ENCODE measurements around the gene CD24.

Gene CD24

GRCh38 chr6:106964954-106965353 is 9.6 kb downstream of the CD24 start:
- H3K4me2 ChIP-seq (ENCODE audit: low read depth, low read length, poor library complexity, severe bottlenecking), result no peak overlapping the region
- no peaks in the 10 kb centered on the region for H4K20me1 ChIP-seq (ENCODE audit: low read depth, low read length)
- TF ChIP-seq EZH2phosphoT487 (conservative IDR thresholded peaks at IDR 0.05; ENCODE audit: low read length) (no peak), CTCF (IDR thresholded peaks at IDR 0.05; ENCODE audit: insufficient read depth, low read length, poor library complexity, severe bottlenecking) (no peak)
- no peaks in the 10 kb centered on the region for H3K9me3 ChIP-seq (ENCODE audit: insufficient read depth, low read length)
- H3K79me2 ChIP-seq (ENCODE audit: insufficient read depth, low read length), result no peaks in the 10 kb centered on the region
- H3K36me3 ChIP-seq (ENCODE audit: low read length), result peaks cover 4% of the 10 kb centered on the region
- H2AFZ ChIP-seq (ENCODE audit: low read depth, low read length, severe bottlenecking), result no peak overlapping the region
- H3K9ac ChIP-seq (ENCODE audit: low read length), result no peak overlapping the region
- no peak overlapping the region for H3K4me3 ChIP-seq (ENCODE audit: insufficient read depth, low read length, poor library complexity, severe bottlenecking)
- no peaks in the 10 kb centered on the region for H3K9me2 ChIP-seq (replicated peaks; ENCODE audit: insufficient read depth, low read length)
- H3F3A ChIP-seq (ENCODE audit: insufficient read depth), result peaks cover 13% of the 10 kb centered on the region
- H3K27me3 ChIP-seq (ENCODE audit: low read length), result no peaks in the 10 kb centered on the region
- H3K27ac ChIP-seq (ENCODE audit: low read depth, low read length), result no peak overlapping the region

GRCh38 chr6:106964099-106964498 is 10.4 kb downstream of the CD24 start:
- Histone ChIP-seq H3K9me3 (ENCODE audit: insufficient read depth, low read length) (no peaks in the 10 kb centered on the region), H3K36me3 (ENCODE audit: low read length) (peaks cover 2% of the 10 kb centered on the region), H3K27ac (ENCODE audit: low read depth, low read length) (no peak overlapping the region), H3K4me2 (ENCODE audit: low read depth, low read length, poor library complexity, severe bottlenecking) (no peak overlapping the region), H3K9me2 (replicated peaks; ENCODE audit: insufficient read depth, low read length) (no peaks in the 10 kb centered on the region), H3K9ac (ENCODE audit: low read length) (no peak overlapping the region), H4K20me1 (ENCODE audit: low read depth, low read length) (no peaks in the 10 kb centered on the region), H3F3A (ENCODE audit: insufficient read depth) (peaks cover 13% of the 10 kb centered on the region), H3K4me3 (ENCODE audit: insufficient read depth, low read length, poor library complexity, severe bottlenecking) (no peak overlapping the region), H3K27me3 (ENCODE audit: low read length) (no peaks in the 10 kb centered on the region), H3K79me2 (ENCODE audit: insufficient read depth, low read length) (no peaks in the 10 kb centered on the region), H2AFZ (ENCODE audit: low read depth, low read length, severe bottlenecking) (no peak overlapping the region)
- TF ChIP-seq CTCF (IDR thresholded peaks at IDR 0.05; ENCODE audit: insufficient read depth, low read length, poor library complexity, severe bottlenecking) (no peak), EZH2phosphoT487 (conservative IDR thresholded peaks at IDR 0.05; ENCODE audit: low read length) (no peak)

DNA sequence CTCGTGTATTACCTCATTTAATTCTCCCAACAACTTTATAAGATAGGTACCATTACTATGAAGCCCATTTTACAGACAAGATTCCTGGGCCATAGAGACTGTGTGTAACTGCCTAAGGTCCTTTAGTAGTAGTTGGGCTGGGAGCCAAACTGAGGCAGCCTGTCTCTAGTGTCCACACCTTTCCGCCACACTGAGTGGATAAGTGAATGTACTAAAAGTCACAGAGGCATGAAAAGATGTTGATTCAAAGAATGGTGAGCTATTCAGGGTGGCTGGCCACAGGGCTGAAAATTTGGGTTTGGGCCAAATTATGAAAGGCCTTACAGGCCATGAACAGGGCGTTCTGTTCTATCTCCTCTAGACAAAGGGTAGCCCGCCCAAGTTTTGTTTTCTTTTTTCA is 11.0 kb downstream of the CD24 start:
- Histone ChIP-seq H4K20me1 (ENCODE audit: low read depth, low read length) (no peaks in the 10 kb centered on the region), H3K27ac (ENCODE audit: low read depth, low read length) (no peak overlapping the region), H2AFZ (ENCODE audit: low read depth, low read length, severe bottlenecking) (no peak overlapping the region), H3K36me3 (ENCODE audit: low read length) (no peaks in the 10 kb centered on the region), H3K4me2 (ENCODE audit: low read depth, low read length, poor library complexity, severe bottlenecking) (no peak overlapping the region), H3K4me3 (ENCODE audit: insufficient read depth, low read length, poor library complexity, severe bottlenecking) (no peak overlapping the region), H3K27me3 (ENCODE audit: low read length) (no peaks in the 10 kb centered on the region), H3K79me2 (ENCODE audit: insufficient read depth, low read length) (no peaks in the 10 kb centered on the region), H3F3A (ENCODE audit: insufficient read depth) (peaks cover 13% of the 10 kb centered on the region), H3K9ac (ENCODE audit: low read length) (no peak overlapping the region), H3K9me3 (ENCODE audit: insufficient read depth, low read length) (no peaks in the 10 kb centered on the region), H3K9me2 (replicated peaks; ENCODE audit: insufficient read depth, low read length) (no peaks in the 10 kb centered on the region)
- TF ChIP-seq EZH2phosphoT487 (conservative IDR thresholded peaks at IDR 0.05; ENCODE audit: low read length) (no peak), CTCF (IDR thresholded peaks at IDR 0.05; ENCODE audit: insufficient read depth, low read length, poor library complexity, severe bottlenecking) (no peak)

All from SU-DHL-6 (cell line).